Fibroblast of peridontal ligament (primary cell): ENCODE data around the gene APBA1.

Experiments
- DNase-seq: peaks from one replicate; pipeline ENCODE4 v3.0.0-alpha.2; 2010; ENCODE audit errors: extremely low read depth

Gene APBA1

GRCh38 chr9:69474821-69475220, 197.3 kb downstream of the APBA1 start:
- no peak for DNase-seq

- no peak for DNase-seq
These were observed 200.0 kb downstream of the APBA1 start for GRCh38 chr9:69472101-69472620.

- no peak for DNase-seq
These were observed 200.7 kb downstream of the APBA1 start for GRCh38 chr9:69471433-69471832.

GRCh38 chr9:69470186-69470977, 201.8 kb downstream of the APBA1 start:
- DNase-seq: no peak

GRCh38 chr9:69469136-69469535, 203.0 kb downstream of the APBA1 start:
- no peak for DNase-seq

- no peak for DNase-seq
These were observed 203.8 kb downstream of the APBA1 start for GRCh38 chr9:69468380-69468779.

- DNase-seq: no peak
These were observed 206.0 kb downstream of the APBA1 start for GRCh38 chr9:69466151-69466550.

- DNase-seq: no peak
These were observed 206.7 kb downstream of the APBA1 start for GRCh38 chr9:69465473-69465872.

GRCh38 chr9:69463497-69464068, 208.6 kb downstream of the APBA1 start:
- DNase-seq: no peak

GRCh38 chr9:69462394-69462793, 209.8 kb downstream of the APBA1 start:
- DNase-seq: no peak

- DNase-seq: no peak
These were observed 210.9 kb downstream of the APBA1 start for GRCh38 chr9:69461103-69461887.

GRCh38 chr9:69460012-69460411, 212.2 kb downstream of the APBA1 start:
- no peak for DNase-seq

- no peak for DNase-seq
These were observed 214.0 kb downstream of the APBA1 start for GRCh38 chr9:69458176-69458575.

GRCh38 chr9:69456201-69456600, 216.0 kb downstream of the APBA1 start:
- no peak for DNase-seq

GRCh38 chr9:69455311-69455710, 216.9 kb downstream of the APBA1 start:
- DNase-seq: peak; percentile 9

- no peak for DNase-seq
These were observed 217.8 kb downstream of the APBA1 start for GRCh38 chr9:69454321-69454720.

GRCh38 chr9:69453746-69454145, 218.4 kb downstream of the APBA1 start:
- no peak for DNase-seq

- no peak for DNase-seq
These were observed 219.9 kb downstream of the APBA1 start for GRCh38 chr9:69452110-69452782.

- DNase-seq: no peak
These were observed 225.7 kb downstream of the APBA1 start for GRCh38 chr9:69446496-69446895.

- no peak for DNase-seq
These were observed 226.9 kb downstream of the APBA1 start for GRCh38 chr9:69445251-69445650.

- DNase-seq: no peak
These were observed 227.4 kb downstream of the APBA1 start for GRCh38 chr9:69444791-69445190.

- DNase-seq: peak; percentile 72
These were observed 228.2 kb downstream of the APBA1 start for GRCh38 chr9:69444021-69444420.
